Kidney epithelial cell (primary cell): ENCODE results near the gene ENOX2. TPM values are rescaled to one million over a fixed set of nuclear protein-coding genes. Genes with fewer than 3 reads are reported as not detected.

Experiments used
- DNase-seq: peaks from one replicate; pipeline ENCODE4 v3.0.0-alpha.2; 2010; ENCODE audit warnings: low read depth
- H3K27me3 ChIP-seq: 2 replicates; pipeline ENCODE4 v1.6.0; 2011; ENCODE audit warnings: low read length; ENCODE audit not compliant: control insufficient read depth, insufficient read depth
- H3K36me3 ChIP-seq: 2 replicates; pipeline ENCODE4 v1.5.1; 2011; ENCODE audit warnings: low read length; ENCODE audit not compliant: control insufficient read depth, insufficient read depth
- H3K4me3 ChIP-seq: 2 replicates; pipeline ENCODE4 v1.5.1; 2011; ENCODE audit warnings: low read depth, mild to moderate bottlenecking, control low read depth, low read length
- CTCF ChIP-seq: IDR thresholded peaks from 2 replicates; pipeline ENCODE4 v1.5.1; 2011; ENCODE audit warnings: mild to moderate bottlenecking, moderate library complexity, low read length, control low read depth, inconsistent platforms; ENCODE audit not compliant: insufficient read depth, poor library complexity, severe bottlenecking
- total RNA-seq: library from RNA; depleted of rRNA; stranded (reverse); fragments of >200 nt; gene quantifications from 2 replicates; pipeline ENCODE4 v1.2.3, GENCODE V29; 2015

ENOX2 gene
- total RNA-seq, 1 donor from 2014 or later: 15.1 TPM

GRCh38 chrX:130916636-130917422 is 13.8 kb upstream of the ENOX2 start:
- no peak for DNase-seq
- no peak overlapping the region for H3K4me3 ChIP-seq
- H3K27me3 ChIP-seq: peaks cover 2% of the 10 kb centered on the region
- TF ChIP-seq CTCF: peak; percentile 82
- H3K36me3 ChIP-seq: no peaks in the 10 kb centered on the region

- H3K4me3 ChIP-seq: no peak overlapping the region
- no peak for DNase-seq
- H3K36me3 ChIP-seq: no peaks in the 10 kb centered on the region
- TF ChIP-seq CTCF: no peak
- H3K27me3 ChIP-seq: peaks cover 2% of the 10 kb centered on the region
Observed at GRCh38 chrX:130915302-130915701, 12.3 kb upstream of the ENOX2 start.

- no peak overlapping the region for H3K4me3 ChIP-seq
- H3K36me3 ChIP-seq: no peaks in the 10 kb centered on the region
Observed at GRCh38 chrX:130909469-130910136, 6.6 kb upstream of the ENOX2 start.

GRCh38 chrX:130906776-130907175 is 3.8 kb upstream of the ENOX2 start:
- H3K27me3 ChIP-seq: no peaks in the 10 kb centered on the region
- DNase-seq: no peak
- no peak overlapping the region for H3K4me3 ChIP-seq
- no peak for TF ChIP-seq CTCF
- H3K36me3 ChIP-seq: no peaks in the 10 kb centered on the region

More at GRCh38 chrX:130909469-130910136, 6.6 kb upstream of the ENOX2 start:
- H3K27me3 ChIP-seq: no peaks in the 10 kb centered on the region
- no peak for DNase-seq
- no peak for TF ChIP-seq CTCF

GRCh38 chrX:130902446-130902782 is 595 bp downstream of the ENOX2 start:
- TF ChIP-seq CTCF: no peak
- H3K27me3 ChIP-seq: no peaks in the 10 kb centered on the region
- no peak for DNase-seq
- no peaks in the 10 kb centered on the region for H3K36me3 ChIP-seq
- peak overlapping the region; percentile 56 for H3K4me3 ChIP-seq
